HG03196 (cell line): Measurements from ENCODE around the gene TOB1.

Source experiments
- ATAC-seq: cut with Tn5 transposase; IDR thresholded peaks from one replicate; pipeline ENCODE4 v1.9.1; 2021; ENCODE audit not compliant: unreplicated experiment

The TOB1 gene

GRCh38 chr17:50832864-50833381 is 33.2 kb downstream of the TOB1 start:
- ATAC-seq = no peak

GRCh38 chr17:50832267-50832863 is 33.8 kb downstream of the TOB1 start:
- ATAC-seq = no peak

- ATAC-seq = no peak
Observed at GRCh38 chr17:50831471-50831928, 34.7 kb downstream of the TOB1 start.

- ATAC-seq = no peak
Observed at GRCh38 chr17:50830994-50831393, 35.2 kb downstream of the TOB1 start.

GRCh38 chr17:50830352-50830751 is 35.8 kb downstream of the TOB1 start:
- no peak for ATAC-seq

GRCh38 chr17:50829332-50829731 is 36.8 kb downstream of the TOB1 start:
- no peak for ATAC-seq

GRCh38 chr17:50828508-50829170 is 37.5 kb downstream of the TOB1 start:
- ATAC-seq = no peak

GRCh38 chr17:50825188-50825587 is 41.0 kb downstream of the TOB1 start:
- ATAC-seq = no peak

- ATAC-seq = no peak
Observed at GRCh38 chr17:50824429-50824828, 41.7 kb downstream of the TOB1 start.

- no peak for ATAC-seq
Observed at GRCh38 chr17:50822550-50822949, 43.6 kb downstream of the TOB1 start.

GRCh38 chr17:50820651-50821050 is 45.5 kb downstream of the TOB1 start:
- no peak for ATAC-seq

- no peak for ATAC-seq
Observed at GRCh38 chr17:50818921-50819657, 47.1 kb downstream of the TOB1 start.

GRCh38 chr17:50818261-50818660 is 47.9 kb downstream of the TOB1 start:
- ATAC-seq = no peak

GRCh38 chr17:50817838-50818237 is 48.3 kb downstream of the TOB1 start:
- no peak for ATAC-seq

- no peak for ATAC-seq
Observed at GRCh38 chr17:50816771-50817751, 49.1 kb downstream of the TOB1 start.

GRCh38 chr17:50816271-50816670 is 49.9 kb downstream of the TOB1 start:
- no peak for ATAC-seq

- no peak for ATAC-seq
Observed at GRCh38 chr17:50815400-50815799, 50.8 kb downstream of the TOB1 start.

- ATAC-seq = no peak
Observed at GRCh38 chr17:50813583-50813982, 52.6 kb downstream of the TOB1 start.
